GDM1 (cell line): ENCODE measurements around the gene ADGRD1.
"Not testable (repeated sequence)": the region's sequence is repeated elsewhere in the genome, so short reads cannot be mapped to it uniquely, and the experiment has no call there.

ENCODE experiments used
- DNase-seq: peaks from one replicate; lab custom pipeline; 2025; lab: John Stamatoyannopoulos, UW

Gene ADGRD1

GRCh38 chr12:130987151-130987931 is 33.6 kb downstream of the ADGRD1 start:
- DNase-seq, result no peak

GRCh38 chr12:130988261-130988660 is 34.6 kb downstream of the ADGRD1 start:
- no peak for DNase-seq

- no peak for DNase-seq
Measured at GRCh38 chr12:130988751-130989150, 35.0 kb downstream of the ADGRD1 start.

GRCh38 chr12:130989391-130989790 is 35.7 kb downstream of the ADGRD1 start:
- DNase-seq, result no peak

- no peak for DNase-seq
Measured at GRCh38 chr12:130990034-130990433, 36.3 kb downstream of the ADGRD1 start.

- no peak for DNase-seq
Measured at GRCh38 chr12:130992448-130992847, 38.7 kb downstream of the ADGRD1 start.

- no peak for DNase-seq
Measured at GRCh38 chr12:130992979-130993538, 39.4 kb downstream of the ADGRD1 start.

- no peak for DNase-seq
Measured at GRCh38 chr12:130993759-130994670, 40.3 kb downstream of the ADGRD1 start.

GRCh38 chr12:130994821-130995375 is 41.2 kb downstream of the ADGRD1 start:
- no peak for DNase-seq

GRCh38 chr12:130995386-130995969 is 41.8 kb downstream of the ADGRD1 start:
- not testable (repeated sequence) for DNase-seq

- no peak for DNase-seq
Measured at GRCh38 chr12:130998136-130998535, 44.4 kb downstream of the ADGRD1 start.

- DNase-seq, result no peak
Measured at GRCh38 chr12:131000000-131000486, 46.3 kb downstream of the ADGRD1 start.

GRCh38 chr12:131001493-131001892 is 47.8 kb downstream of the ADGRD1 start:
- no peak for DNase-seq

- no peak for DNase-seq
Measured at GRCh38 chr12:131002216-131002631, 48.5 kb downstream of the ADGRD1 start.

- DNase-seq, result no peak
Measured at GRCh38 chr12:131003036-131003715, 49.5 kb downstream of the ADGRD1 start.

GRCh38 chr12:131003716-131004045 is 50.0 kb downstream of the ADGRD1 start:
- no peak for DNase-seq

GRCh38 chr12:131004166-131004565 is 50.5 kb downstream of the ADGRD1 start:
- DNase-seq, result no peak

- no peak for DNase-seq
Measured at GRCh38 chr12:131005161-131006035, 51.7 kb downstream of the ADGRD1 start.

GRCh38 chr12:131006036-131006735 is 52.5 kb downstream of the ADGRD1 start:
- DNase-seq, result no peak
